Measurements from ENCODE around the gene PRRC2A.
"Not testable (repeated sequence)": the region's sequence is repeated elsewhere in the genome, so short reads cannot be mapped to it uniquely, and the experiment has no call there.

PRRC2A gene

DNA sequence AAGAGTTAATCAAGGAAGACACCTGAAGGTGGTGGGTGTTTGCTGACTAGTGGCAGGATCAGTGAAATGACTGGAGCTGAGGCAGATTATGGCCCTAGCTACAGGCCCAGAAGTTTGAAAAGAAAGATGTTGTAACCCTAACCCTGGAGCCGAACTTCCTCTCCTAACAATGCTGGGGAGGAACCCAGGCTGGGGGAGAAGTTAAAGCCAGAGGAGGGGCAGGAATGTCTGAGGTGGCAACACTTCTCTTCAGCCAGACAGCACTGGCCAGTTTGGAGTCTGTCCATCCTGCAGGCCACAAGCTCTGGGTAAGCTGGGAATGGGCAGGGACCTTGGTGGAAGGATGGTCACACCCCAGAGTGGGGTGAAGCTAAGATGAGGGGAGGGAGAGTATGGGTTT is 34.5 kb upstream of the PRRC2A start, which contains the start of gene LST1:
LST1 (plus strand) TSS at position 270 of the 400 bp plus-strand sequence. CDS start 1,023 bp downstream, outside the sequence.
- no peak for FAIRE-seq

DNA sequence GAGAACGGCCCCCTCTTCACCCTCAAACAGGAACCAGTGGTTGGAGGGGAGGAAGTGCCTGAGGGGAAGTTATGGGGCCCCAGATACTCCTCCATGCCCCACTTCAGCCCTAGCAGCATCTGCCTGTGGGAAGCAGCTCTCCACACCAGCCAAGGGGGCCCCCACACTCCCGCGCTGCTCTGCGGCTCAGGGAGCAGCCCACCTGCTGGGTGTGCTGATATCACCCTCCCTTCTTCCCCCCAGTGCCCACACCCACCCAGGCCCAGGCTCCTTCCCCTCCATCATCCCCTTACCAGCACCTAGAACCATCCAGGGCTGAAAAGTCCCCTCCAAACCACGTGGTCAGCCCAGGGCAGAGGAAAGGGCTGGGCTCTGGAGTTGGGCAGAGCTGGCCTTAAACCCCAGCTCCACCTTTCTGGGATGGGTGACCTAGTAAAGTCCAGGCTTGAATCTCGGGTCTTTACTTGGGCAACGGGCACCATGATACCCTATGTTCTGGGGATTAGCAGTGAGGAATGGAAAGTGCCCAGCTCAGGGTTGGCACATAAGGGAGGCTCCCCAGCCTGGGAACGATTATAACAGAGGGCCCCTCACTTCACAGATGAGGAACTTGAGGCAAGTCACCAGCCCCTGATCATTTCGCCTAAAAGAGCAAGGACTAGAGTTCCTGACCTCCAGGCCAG is 33.8 kb upstream of the PRRC2A start:
- no peak for FAIRE-seq

DNA sequence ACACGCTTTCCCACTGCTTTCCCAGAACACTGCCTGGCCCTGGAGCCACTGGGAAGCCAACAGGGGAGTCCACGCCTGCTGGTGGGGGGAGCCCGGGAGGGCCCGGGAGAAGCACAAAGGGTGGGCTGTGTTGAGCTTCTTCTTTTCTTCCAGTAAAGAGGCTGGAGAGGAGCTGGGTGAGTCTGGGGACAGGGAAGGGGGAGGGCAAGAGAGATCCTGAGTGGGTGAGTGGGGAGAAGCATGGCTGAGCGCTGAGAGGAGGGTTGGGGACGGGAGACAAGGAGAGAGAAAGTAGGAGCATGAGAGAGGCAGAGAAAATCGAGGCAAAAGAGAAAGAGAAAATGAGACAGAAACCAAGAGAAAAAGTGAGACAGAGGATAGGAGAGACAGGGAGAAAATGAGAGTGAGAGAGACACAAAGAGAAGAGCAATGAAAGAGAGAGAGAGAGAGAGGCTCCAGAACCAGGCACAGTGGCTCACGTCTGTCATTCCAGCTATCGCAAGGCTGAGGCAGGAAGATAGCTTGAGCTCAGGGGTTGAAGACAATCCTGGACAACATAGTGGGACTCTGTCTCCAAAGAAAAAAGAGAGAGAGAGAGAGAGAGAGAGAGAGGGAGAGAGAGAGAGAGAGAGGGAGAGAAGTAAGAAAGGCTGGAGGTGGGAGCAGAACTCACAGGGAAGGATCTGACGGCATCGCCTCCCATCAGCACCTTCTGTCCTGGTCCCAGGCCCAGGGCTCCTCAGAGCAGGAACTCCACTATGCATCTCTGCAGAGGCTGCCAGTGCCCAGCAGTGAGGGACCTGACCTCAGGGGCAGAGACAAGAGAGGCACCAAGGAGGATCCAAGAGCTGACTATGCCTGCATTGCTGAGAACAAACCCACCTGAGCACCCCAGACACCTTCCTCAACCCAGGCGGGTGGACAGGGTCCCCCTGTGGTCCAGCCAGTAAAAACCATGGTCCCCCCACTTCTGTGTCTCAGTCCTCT is 32.4 kb upstream of the PRRC2A start:
- FAIRE-seq: no peak

DNA sequence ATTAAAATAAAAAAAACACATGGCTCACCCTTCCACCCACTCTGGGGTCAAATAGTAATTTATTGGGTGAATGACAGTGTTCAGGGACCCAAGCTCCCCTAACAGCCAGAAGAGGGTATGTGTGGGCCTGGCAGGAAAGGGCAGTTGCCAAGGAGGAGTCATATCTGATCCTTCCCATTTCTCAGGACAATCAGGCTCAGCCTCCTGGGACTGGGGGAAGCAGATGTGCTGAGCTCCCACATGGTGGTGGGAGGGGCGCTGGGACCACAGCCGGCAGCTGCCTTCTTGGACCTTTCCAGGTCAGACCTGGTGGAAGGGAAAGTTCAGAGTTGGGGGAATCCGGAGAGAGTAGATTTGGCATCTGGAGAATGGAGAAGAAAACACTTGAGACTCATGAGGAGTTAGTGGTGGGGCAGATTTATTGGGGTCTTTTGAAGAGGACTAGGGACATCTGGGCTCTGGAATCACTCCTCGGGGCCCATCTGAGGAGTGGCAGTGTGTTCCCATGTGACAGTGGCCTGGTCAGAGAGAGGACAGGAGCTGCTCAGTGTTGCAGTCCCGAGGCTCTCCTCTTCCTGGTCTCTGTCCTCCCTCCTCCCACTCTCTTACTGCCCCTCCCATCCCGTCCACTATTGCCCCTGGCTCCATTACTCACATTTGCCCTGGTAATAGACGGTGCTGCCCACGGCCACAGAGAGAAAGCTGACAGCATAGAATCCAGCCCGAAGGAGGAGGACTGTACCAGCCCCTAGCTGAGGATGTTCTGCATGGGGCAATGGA is 31.5 kb upstream of the PRRC2A start:
- no peak for FAIRE-seq

DNA sequence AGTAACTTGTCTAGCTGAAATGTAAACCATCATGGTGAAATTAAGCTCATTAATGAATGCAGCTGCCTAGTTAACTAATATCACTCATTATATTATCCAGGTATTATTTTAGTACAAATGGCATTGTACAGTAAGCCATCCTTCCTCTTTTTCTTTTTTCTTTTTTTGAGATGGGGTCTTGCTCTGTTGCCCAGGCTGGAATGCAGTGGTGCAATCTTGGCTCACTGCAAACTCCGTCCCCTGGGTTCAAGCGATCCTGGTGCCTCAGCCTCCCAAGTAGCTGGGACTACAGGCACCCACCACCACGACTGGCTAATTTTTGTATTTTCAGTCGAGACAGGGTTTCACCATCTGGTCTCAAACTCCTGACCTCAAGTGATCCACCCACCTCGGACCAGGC is 29.8 kb upstream of the PRRC2A start:
- FAIRE-seq: not testable (repeated sequence)

DNA sequence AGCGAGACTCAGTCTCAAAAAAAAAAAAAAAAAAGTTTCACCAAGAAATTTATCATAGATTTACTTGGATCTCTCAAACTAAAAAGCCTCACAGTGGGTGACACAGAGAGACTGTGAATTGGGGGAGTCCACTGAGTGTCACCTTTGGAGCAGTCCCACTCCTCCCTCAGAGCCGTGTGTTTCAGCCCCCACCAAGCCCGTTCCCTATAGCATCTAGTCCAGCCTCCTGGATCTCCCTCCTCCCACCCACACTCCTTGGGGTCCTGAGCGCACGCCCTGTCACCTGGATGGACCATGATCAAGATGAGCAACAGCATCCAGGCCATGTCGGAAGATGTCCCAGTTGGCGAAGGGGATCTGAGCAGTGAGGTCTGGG is 28.1 kb upstream of the PRRC2A start:
- FAIRE-seq: no peak

DNA sequence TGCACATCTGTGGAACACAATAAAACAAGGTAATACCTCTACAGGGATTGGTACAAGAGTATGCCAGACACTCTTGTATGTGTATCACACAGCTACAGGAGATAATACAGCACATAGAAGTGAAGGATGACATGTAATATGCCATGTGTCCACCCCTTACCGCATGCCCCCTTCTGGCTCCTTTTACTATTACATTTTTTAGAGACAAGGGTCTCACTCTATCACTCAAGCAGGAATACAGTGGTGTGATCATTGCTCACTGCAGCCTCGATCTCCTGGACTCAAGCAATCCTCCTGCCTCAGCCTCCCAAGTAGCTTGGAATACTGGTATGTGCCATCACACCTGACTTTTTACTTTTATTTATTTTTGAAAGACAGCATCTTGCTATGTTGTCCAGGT is 23.5 kb upstream of the PRRC2A start:
- FAIRE-seq: no peak

DNA sequence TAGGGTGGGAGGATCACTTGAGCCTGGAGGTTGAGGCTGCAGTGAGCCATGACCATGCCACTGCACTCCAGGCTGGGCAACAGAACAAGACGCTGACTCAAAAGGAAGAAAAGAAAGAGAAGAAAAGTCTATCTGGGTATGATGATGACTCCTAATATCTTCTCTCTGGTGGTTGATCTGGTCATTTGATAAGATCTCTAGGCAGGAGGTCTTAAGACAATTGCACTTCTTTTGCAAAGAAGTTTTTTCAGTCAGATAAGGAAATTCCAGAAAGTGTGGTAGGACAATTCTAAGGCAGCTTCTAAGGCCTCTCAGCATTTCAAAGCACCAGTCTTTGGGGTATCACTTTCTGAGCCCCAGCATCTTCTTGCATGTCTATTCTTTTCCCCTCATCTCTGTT is 13.2 kb upstream of the PRRC2A start:
- no peak for FAIRE-seq

DNA sequence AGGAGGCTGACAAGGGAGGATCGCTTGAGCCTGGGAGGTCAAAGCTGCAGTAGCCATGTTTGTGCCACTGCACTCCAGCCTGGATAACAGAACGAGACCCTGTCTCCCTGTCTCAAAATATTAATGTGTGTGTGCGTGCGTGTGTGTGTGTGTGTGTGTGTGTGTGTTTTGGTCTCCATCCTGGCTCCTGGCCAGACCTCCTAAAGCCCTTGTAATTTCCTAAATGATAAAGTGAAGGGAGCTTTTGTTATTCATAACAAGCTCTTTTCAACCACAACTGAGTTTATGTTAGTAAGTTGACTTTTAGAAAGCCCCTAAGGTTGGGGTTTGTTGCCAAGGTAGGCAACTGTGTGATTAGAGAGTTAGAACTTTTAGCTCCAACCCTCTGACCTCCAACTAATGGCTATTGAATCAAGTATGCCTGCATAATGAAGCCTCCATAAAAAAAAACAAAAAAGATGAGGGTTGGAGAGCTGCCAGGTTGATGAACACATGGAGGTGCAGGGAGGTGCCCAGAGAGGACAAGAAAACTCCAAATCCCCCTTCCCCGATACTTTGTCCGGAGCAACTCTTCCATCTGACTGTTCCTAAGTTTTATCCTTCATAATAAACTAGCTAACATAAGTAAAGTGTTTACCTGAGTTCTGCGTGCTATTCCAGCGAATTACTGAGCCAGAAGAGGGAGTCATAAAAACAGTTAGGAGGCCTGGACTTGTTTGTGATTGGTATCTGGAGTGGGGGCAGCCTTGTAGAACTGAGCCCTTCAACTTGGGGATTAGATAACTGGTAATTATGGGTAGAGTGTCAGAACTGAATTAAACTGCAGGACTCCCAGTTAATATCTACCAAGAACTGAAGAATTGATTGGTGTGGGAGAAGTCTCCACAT is 10.8 kb upstream of the PRRC2A start:
- no peak for FAIRE-seq

DNA sequence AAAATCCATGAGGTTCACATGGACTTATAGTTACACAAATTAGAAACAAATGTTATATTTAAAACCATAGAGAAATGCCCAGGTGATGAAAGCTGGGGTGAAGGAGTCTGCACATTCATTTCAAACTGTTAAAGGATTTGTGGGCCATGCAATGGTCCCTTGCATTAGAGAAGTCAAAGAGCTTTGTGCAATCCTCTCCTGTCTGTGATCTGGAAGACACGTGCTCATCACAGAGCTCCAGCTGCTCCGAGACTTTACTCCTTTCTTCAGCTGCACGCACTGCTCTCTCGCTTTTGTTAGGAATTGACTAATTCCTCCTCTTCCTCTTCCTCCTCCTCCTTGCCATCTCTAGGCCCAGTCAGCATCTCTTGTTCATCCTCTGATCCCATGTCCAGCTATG is 9.5 kb upstream of the PRRC2A start:
- FAIRE-seq: no peak

DNA sequence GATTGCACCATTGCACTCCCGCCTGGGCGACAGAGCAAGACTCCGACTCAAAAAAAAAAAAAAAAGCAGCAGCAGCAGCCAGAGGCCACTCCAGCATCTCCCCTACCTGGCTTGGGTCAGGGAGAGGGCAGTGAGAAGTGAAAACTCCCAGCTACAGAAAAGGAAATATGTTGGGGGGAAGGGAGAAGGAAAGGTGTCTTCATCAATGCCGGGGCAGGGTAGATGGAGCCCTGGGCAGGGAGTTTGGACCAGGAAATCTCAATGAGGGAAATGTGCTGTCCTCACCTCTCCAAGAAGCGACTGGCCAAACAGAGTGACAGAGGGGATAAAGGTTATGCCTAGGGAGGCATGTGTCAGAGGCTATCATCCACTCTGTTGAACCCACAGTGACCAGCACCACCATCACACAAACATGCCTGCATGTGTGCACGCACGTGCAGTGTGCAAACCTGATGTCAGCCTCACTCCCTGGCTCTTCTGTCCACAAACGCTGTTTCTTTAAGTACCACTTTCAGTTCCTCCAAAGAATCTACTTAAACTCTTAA is 6.4 kb upstream of the PRRC2A start:
- no peak for FAIRE-seq

DNA sequence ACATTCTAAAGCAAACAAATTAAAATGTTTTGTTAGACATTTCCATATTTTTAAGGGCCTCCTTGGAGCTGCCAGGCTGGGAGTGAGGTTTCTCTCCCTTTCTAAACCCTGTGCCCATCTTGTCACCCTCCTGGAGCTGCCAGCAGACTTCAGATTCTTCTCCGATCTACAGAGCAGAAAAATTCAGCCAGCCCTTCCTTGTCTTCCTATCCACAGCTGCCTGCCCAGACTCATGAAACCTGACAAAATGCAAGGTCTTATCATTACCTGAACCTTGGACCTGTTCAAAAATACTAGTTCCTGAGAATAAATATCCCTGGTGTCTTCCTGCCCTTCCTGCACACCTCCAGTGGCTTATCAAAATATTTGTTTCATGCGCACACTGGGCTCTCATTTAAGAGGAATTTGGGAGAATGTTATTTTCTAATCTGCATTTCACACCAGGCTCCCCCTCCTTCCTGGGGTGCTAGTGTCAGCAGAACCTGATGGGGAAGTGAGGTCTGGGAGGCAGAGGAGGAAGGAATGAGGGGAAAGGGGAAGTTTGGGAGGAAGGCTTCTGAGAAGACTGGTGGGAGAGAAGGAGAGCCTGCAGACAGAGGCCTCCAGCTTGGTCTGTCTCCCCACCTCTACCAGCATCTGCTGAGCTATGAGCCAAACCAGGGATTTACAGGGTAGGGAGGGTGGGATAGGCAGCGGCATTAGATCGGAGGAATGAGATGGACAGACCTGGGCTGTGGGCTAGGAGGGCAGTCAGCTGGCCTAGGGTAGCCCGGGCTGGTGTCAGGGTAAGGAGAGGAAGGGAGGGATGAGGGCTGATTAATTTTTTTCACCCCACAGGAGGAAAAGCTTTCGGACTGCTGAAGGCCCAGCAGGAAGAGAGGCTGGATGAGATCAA is 5.6 kb upstream of the PRRC2A start, which contains the start of gene AIF1:
AIF1 (plus strand) TSS at position 551 of the 895 bp plus-strand sequence; CDS start at position 647, 96 bp downstream.
- FAIRE-seq: no peak

DNA sequence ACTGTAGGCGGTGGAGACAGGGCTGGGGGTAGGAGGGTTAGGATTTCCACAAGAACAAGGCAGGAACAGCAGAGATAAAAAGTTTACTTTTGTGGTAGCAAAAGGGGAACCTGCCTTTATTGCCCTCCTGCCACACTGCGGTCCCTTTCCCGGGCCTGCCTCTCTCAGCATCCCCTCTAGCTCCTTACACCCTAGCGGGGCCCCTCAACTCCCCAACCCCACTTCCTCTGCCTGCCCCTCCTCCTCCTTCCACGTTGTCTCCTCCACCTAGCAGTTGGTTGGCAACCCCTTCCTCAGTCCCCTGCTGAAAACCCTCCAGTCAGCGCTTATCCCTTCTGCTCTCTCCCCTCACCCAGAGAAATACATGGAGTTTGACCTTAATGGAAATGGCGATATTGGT is 4.8 kb upstream of the PRRC2A start:
- no peak for FAIRE-seq

DNA sequence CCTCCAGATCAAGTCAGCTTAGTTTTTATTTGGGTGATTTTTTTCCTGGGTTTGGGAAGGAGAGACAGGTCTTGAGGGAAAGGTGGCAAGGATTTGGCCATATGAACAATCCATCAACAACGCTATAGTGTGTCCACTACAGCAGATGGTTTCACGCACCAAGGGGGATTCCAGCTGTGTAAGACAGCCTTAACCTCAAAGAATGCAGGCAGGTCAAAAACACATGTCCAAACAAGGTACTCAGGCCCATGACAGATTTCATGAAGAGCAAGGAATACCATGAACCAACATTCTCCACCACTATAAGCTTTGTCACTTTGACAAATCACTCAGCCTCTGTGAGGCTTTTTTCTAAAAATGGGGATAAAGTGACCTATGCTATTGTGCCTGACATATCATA is 3.5 kb upstream of the PRRC2A start:
- FAIRE-seq: no peak

DNA sequence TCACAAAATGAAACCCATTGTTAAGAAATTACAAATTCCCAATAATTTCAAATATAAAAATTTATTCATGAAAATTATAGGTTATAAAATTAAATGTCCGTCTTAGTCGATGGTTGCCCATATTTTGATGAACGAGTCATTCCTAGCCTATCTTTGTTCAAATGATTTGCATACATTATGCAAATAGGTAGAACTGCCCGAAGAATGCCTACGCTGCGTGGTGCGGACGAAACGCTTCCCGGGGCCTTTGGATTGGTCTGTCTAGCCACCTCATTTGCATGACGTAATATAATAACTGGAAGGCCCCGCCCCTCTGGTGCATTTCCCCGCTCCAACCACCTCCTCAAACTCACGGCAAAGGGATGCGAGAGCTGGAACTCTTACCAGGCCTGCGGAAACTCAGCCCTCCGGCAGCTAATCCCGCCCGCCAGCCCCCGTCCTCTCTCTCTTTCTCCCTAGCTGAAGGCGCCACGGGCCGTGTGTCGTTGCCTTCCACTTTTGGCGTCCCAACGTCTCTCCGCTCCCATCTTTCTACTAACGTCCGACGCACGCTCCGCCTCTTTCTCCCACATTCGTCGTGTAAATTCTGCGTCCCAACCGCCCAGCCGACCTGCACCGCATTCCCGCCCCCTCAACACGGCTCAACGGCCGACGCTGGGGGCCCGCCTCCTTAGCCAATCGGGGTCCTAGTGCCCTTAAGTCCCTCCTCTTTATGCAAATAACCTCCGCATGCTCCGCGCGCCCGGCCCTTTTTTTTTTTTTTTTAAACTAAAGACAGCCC is 520 bp upstream of the PRRC2A start:
- peak; percentile 99 for FAIRE-seq

DNA sequence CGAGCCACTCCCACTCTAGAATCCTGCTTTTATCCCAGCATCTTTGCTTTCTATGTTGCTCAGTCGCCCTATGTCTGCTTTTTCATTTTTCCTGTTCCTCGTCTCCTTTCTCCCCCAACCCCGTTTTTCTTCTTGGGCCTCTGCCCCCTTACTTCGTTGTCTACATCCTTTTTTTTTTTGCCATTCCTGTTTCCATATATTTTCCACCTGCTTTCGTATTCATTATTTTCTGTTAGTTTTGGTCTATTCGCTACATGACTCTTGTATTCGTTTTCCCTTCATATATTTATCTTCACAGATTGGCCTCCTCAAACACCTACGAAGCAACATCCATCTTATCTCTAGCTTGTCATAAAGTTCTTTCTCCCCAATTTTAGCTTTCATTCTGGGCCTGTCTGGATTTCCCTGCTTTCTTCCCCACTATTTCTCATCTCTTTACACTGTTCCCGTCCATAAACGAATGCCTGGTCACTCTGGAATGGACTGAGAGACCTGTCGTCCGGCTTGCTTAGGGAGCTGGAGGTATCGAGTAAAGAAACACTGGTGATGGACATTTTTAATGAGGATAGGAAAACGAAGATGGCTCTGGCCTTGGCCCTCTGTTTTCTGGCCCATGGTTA is 915 bp downstream of the PRRC2A start:
- no peak for FAIRE-seq

DNA sequence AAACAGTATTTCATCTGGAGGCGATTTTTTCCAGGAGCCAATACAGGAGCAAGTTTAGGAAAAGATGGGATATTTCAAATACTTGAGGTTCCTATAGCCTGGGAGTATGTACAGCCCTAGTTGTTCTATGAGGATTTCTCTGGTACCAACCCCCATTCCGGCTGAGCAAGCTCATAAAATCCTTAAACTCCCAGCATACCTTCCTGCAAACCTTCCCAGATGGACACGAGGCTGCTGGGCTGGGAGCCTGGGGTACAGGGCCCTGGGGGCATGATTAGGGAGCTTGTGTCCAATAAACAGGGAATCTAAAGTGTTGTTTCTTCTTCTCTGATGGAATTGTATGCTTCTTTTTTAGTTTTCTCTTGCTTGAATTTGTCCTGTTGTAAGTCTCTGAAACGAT is 1.5 kb downstream of the PRRC2A start:
- no peak for FAIRE-seq

DNA sequence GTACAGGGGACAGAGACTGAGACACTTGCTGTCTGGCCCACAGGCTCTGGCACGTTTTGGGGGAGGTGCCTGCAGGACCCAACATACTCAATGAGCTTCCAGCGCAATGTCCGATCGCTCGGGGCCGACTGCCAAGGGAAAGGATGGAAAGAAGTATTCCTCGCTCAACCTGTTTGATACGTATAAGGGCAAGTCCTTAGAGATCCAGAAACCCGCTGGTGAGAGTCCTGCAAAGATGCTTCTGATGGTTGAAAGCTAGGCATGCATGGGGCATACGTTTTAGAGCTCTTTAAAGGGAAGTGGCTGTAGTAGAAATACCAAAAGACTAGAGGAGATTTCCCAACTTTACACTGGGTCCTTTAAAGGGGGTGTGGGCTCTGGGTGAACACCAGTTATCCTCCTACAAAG is 2.2 kb downstream of the PRRC2A start:
- no peak for FAIRE-seq

DNA sequence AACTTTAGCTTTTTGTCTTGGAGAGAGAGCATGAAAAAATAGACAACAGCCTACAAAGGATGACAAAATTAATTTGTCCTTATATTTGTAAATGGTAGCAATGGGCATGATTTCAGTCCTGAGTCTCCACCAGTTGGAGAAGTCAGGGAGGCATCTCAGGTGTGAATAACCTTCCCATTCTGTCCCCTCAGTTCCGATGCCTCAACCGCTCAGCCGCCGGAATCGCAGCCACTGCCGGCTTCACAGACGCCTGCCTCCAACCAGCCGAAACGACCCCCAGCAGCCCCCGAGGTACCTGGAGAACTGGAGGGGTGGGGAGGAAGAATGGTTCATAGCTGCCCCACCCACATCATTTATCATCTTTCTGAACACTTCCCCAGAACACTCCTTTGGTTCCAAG is 3.6 kb downstream of the PRRC2A start:
- no peak for FAIRE-seq
